Gastroesophageal sphincter (tissue), 2 donors: ENCODE data around the gene LBHD1.
"Not testable (repeated sequence)": the region's sequence is repeated elsewhere in the genome, so short reads cannot be mapped to it uniquely, and the experiment has no call there.

Experiments
- EP300 ChIP-seq: sonication (generic); formaldehyde crosslinking; IDR thresholded peaks from one replicate; pipeline ENCODE4 v1.6.1; 2017; ENCODE audit warnings: antibody characterized with exemption, mild to moderate bottlenecking
- POLR2A ChIP-seq, 2 donors: fragments of 450-650 bp; IDR thresholded peaks; one replicate each; pipeline ENCODE4 v1.6.1; 2017; ENCODE audit warnings: antibody characterized with exemption in 2 of 2, mild to moderate bottlenecking in 2 of 2, moderate library complexity in 1 of 2

DNA sequence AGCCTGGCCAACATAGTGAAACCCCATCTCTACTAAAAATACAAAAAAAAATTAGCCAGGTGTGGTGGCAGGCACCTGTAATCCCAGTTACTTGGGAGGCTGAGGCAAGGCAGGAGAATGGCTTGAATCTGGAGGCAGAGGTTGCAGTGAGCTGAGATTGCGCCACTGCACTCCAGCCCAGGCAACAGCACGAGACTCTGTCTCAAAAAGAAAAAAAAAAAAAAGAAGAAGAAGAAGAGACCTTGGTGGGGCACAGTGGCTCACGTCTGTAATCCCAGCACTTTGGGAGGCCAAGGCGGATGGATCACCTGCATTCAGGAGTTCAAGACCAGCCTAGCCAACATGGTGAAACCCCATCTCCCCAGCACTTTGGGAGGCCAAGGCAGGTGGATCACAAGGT lies 31.9 kb upstream of the LBHD1 start:
- TF ChIP-seq EP300; POLR2A (IDR thresholded peaks at IDR 0.05): not testable (repeated sequence)
